Lung (tissue), 12 donors: ENCODE measurements around the gene PAM. TPM values are rescaled to one million over a fixed set of nuclear protein-coding genes. Genes with fewer than 3 reads are reported as not detected.
A peak's percentile ranks its signal among the peaks of the same experiment; 100 is the strongest.

ENCODE experiments used
- ATAC-seq: fragments of 200-7000 bp; cut with Tn5 transposase; one replicate; pipeline ENCODE4 v1.9.1; 2020; ENCODE audit warnings: moderate number of reproducible peaks; ENCODE audit not compliant: insufficient read depth, low FRiP score
- DNase-seq, 3 donors: peaks; one replicate each; pipeline ENCODE4 v3.0.0-alpha.2; 2013 to 2017
- H3K27ac ChIP-seq, 2 donors: one replicate each; pipeline ENCODE4 v1.5.1; 2013; ENCODE audit warnings: mild to moderate bottlenecking in 2 of 2, moderate library complexity in 2 of 2, control low read depth in 1 of 2, inconsistent platforms in 1 of 2, low read depth in 1 of 2, low read length in 1 of 2
- H3K27me3 ChIP-seq, 3 donors: one replicate each; pipeline ENCODE4 v1.5.1; 2013; ENCODE audit warnings: low read length in 2 of 3; ENCODE audit not compliant: control insufficient read depth in 3 of 3, insufficient read depth in 3 of 3
- H3K36me3 ChIP-seq, 4 donors: one replicate each; pipeline ENCODE4 v1.5.1; 2013; ENCODE audit warnings: low read length in 4 of 4, mild to moderate bottlenecking in 1 of 4, moderate library complexity in 1 of 4; ENCODE audit not compliant: control insufficient read depth in 4 of 4, insufficient read depth in 4 of 4
- H3K4me1 ChIP-seq, 5 donors: one replicate each; pipeline ENCODE4 v1.5.1; 2013; ENCODE audit warnings: low read length in 5 of 5, mild to moderate bottlenecking in 2 of 5, moderate library complexity in 1 of 5; ENCODE audit not compliant: control insufficient read depth in 5 of 5, insufficient read depth in 5 of 5
- H3K4me3 ChIP-seq: one replicate; pipeline ENCODE4 v1.5.1; 2013; ENCODE audit warnings: mild to moderate bottlenecking, control low read depth, moderate library complexity
- H3K9ac ChIP-seq, 2 donors: one replicate each; pipeline ENCODE4 v1.5.1; 2013; ENCODE audit warnings: low read length in 2 of 2, control low read depth in 1 of 2; ENCODE audit not compliant: insufficient read depth in 1 of 2
- H3K9me3 ChIP-seq, 4 donors: one replicate each; pipeline ENCODE4 v1.5.1; 2013; ENCODE audit warnings: low read length in 3 of 4, mild to moderate bottlenecking in 1 of 4, moderate library complexity in 1 of 4; ENCODE audit not compliant: control insufficient read depth in 4 of 4, insufficient read depth in 3 of 4
- CTCF ChIP-seq: IDR thresholded peaks from 2 replicates; pipeline ENCODE4 v1.5.1; 2012; ENCODE audit warnings: mild to moderate bottlenecking; ENCODE audit errors: control extremely low read depth, extremely low read depth
- WGBS, 2 donors: extraction: QIAGEN DNeasy Blood & Tissue Kit; methylation state at CpG; one replicate each; pipeline ENCODE4 v1.1.7; 2013; 5-methylcytosine and 5-hydroxymethylcytosine counted together
- polyA plus RNA-seq, 2 donors: library from polyadenylated mRNA; stranded (reverse); fragments of 200-250 nt; gene quantifications; one replicate each; pipeline ENCODE4 v1.2.1, GENCODE V29; 2013
- total RNA-seq, 2 donors: library from RNA; depleted of rRNA in 1 of 2; stranded (reverse); fragments of >200 nt in 1 of 2; gene quantifications; one replicate each; pipeline ENCODE4 v1.2.1, GENCODE V29; 2014 to 2021
- donor health status: control.
- donor health status: control.
- donor health status: Bipolar disorder and iron deficiency.
- donor health status: healthy.
- donor health status: DM: yes; HTN: yes; CAD: no.

PAM gene
- total and polyA plus RNA-seq, 4 donors, result 117 to 248 (median 151) TPM

- ATAC-seq, result no peak
- H3K9ac ChIP-seq, result no peak overlapping the region
- H3K27me3 ChIP-seq, result no peaks in the 10 kb centered on the region
- TF ChIP-seq CTCF, result no peak
- no peaks in the 10 kb centered on the region for H3K36me3 ChIP-seq
- H3K27ac ChIP-seq, result no peak overlapping the region
- DNase-seq, result peak in 1 of 3 donors; percentile 10
- no peak overlapping the region for H3K4me3 ChIP-seq
- 30 to 42% methylated on average over 6 of the region's 6 CpGs for WGBS, 2 donors
- H3K4me1 ChIP-seq, result no peaks in the 10 kb centered on the region
- no peaks in the 10 kb centered on the region for H3K9me3 ChIP-seq
Measured at GRCh38 chr5:102713682-102714231, 41.3 kb upstream of the PAM start.

- DNase-seq, result no peak
- H3K27me3 ChIP-seq, result no peaks in the 10 kb centered on the region
- no peak for ATAC-seq
- TF ChIP-seq CTCF, result no peak
- no peaks in the 10 kb centered on the region for H3K4me1 ChIP-seq
- no peak overlapping the region for H3K4me3 ChIP-seq
- H3K36me3 ChIP-seq, result no peaks in the 10 kb centered on the region
- H3K9ac ChIP-seq, result no peak overlapping the region
- peaks cover 0 to 2% (median 0%) of the 10 kb centered on the region in 4 donors for H3K9me3 ChIP-seq
- 78 to 91% methylated on average over 4 of the region's 4 CpGs for WGBS, 2 donors
- no peak overlapping the region for H3K27ac ChIP-seq
Measured at GRCh38 chr5:102715082-102715807, 39.9 kb upstream of the PAM start.

GRCh38 chr5:102716017-102716416, 39.1 kb upstream of the PAM start:
- Histone ChIP-seq H3K36me3 (no peaks in the 10 kb centered on the region), H3K9ac (no peak overlapping the region), H3K4me3 (no peak overlapping the region), H3K4me1 (no peaks in the 10 kb centered on the region), H3K27me3 (no peaks in the 10 kb centered on the region), H3K27ac (no peak overlapping the region), H3K9me3 (peaks cover 0 to 2% (median 0%) of the 10 kb centered on the region in 4 donors)
- TF ChIP-seq CTCF, result no peak
- DNase-seq (no peak), ATAC-seq (no peak)
- WGBS, 2 donors, result 96 to 99% methylated on average over 5 of the region's 5 CpGs
